GM12872 (cell line): ENCODE results near the gene CENPI.

Experiments
- CTCF ChIP-seq: IDR thresholded peaks from 3 replicates; pipeline ENCODE4 v1.5.1; 2011; ENCODE audit warnings: low read depth, mild to moderate bottlenecking, low read length, moderate library complexity; ENCODE audit not compliant: insufficient read depth

CENPI gene

DNA sequence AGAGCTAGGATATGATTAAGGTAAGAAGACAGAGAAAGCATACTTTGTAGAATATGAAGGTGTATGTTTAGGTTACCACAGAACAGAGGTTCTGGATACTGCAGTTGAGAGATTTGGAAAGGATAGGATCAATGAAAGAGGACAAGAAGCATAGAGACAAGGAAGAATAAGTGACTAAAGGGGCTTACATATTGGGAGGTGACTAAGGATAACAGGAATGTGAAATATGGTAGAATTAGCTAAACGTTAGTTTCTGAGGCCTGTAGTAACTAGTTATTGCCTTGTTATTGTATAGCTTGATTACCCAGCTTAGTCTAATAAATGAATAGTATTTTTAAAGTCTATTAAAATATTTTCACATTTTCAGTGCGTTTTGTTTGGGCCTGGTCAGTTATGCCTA lies 38.2 kb downstream of the CENPI start:
- TF ChIP-seq CTCF = no peak
